Activated B cell treated with CpG ODN at 0.5 μM for 24 hours (primary cell): ENCODE measurements around the gene IGF2. TPM values are rescaled to one million over a fixed set of nuclear protein-coding genes. Genes with fewer than 3 reads are reported as not detected.

Experiments
- ATAC-seq: fragments of 200-7000 bp; cut with Tn5 transposase; one replicate; pipeline ENCODE4 v1.10.0; 2021; ENCODE audit warnings: low read depth, mild to moderate bottlenecking, moderate library complexity
- CTCF ChIA-PET: fragments of 350-600 bp; sonication (Branson Sonifier 250); formaldehyde crosslinking; loops from one replicate; lab custom pipeline; 2021; ENCODE audit warnings: antibody characterized with exemption; lab: Charles Lee
- POLR2A ChIA-PET: fragments of 350-600 bp; sonication (Branson Sonifier 250); formaldehyde crosslinking; loops from one replicate; lab custom pipeline; 2021; ENCODE audit warnings: antibody characterized with exemption; lab: Charles Lee
- DNase-seq: peaks from one replicate; pipeline ENCODE4 v3.0.0; 2022
- H3K27ac Mint-ChIP-seq: one replicate; pipeline ENCODE4 v1.8.0; 2020; ENCODE audit warnings: mixed read lengths
- H3K27me3 Mint-ChIP-seq: one replicate; pipeline ENCODE4 v1.8.0; 2021; ENCODE audit warnings: mixed read lengths
- H3K36me3 Mint-ChIP-seq: one replicate; pipeline ENCODE4 v1.8.0; 2021; ENCODE audit warnings: low read depth, mixed read lengths
- H3K4me1 Mint-ChIP-seq: one replicate; pipeline ENCODE4 v1.8.0; 2021; ENCODE audit warnings: mixed read lengths
- H3K4me3 Mint-ChIP-seq: one replicate; pipeline ENCODE4 v1.8.0; 2020; ENCODE audit warnings: mild to moderate bottlenecking, mixed read lengths
- H3K9me3 Mint-ChIP-seq: one replicate; pipeline ENCODE4 v1.8.0; 2020; ENCODE audit warnings: mixed read lengths
- intact Hi-C: fragments of 100-400 bp; cut with micrococcal nuclease; formaldehyde crosslinking; loops from one replicate; pipeline ENCODE4 v1.15.1; 2024
- total RNA-seq: library from RNA; stranded (reverse); gene quantifications from 2 replicates; pipeline ENCODE4 v1.2.3, GENCODE V29; 2022
- TF ChIP-seq, protein P1 (sequence below): fragments of 200-600 bp; IDR thresholded peaks from one replicate; pipeline ENCODE4 v1.8.0; 2022; ENCODE audit warnings: antibody characterized with exemption, mild to moderate bottlenecking

IGF2 gene
- total RNA-seq, 1 donor from 2014 or later: not detected

- no peak for ATAC-seq
- no peak for DNase-seq
- intact Hi-C loops: loop anchor here (5.0 kb wide), 1 partner anchor 45 kb away; the partner anchor contains the start of gene IGF2
- POLR2A ChIA-PET: no interaction called here
- no peak overlapping the region for H3K27ac Mint-ChIP-seq
- no peaks in the 10 kb centered on the region for H3K36me3 Mint-ChIP-seq
- no peaks in the 10 kb centered on the region for H3K4me1 Mint-ChIP-seq
- peaks cover 17% of the 10 kb centered on the region for H3K27me3 Mint-ChIP-seq
- TF ChIP-seq, protein P1, sequence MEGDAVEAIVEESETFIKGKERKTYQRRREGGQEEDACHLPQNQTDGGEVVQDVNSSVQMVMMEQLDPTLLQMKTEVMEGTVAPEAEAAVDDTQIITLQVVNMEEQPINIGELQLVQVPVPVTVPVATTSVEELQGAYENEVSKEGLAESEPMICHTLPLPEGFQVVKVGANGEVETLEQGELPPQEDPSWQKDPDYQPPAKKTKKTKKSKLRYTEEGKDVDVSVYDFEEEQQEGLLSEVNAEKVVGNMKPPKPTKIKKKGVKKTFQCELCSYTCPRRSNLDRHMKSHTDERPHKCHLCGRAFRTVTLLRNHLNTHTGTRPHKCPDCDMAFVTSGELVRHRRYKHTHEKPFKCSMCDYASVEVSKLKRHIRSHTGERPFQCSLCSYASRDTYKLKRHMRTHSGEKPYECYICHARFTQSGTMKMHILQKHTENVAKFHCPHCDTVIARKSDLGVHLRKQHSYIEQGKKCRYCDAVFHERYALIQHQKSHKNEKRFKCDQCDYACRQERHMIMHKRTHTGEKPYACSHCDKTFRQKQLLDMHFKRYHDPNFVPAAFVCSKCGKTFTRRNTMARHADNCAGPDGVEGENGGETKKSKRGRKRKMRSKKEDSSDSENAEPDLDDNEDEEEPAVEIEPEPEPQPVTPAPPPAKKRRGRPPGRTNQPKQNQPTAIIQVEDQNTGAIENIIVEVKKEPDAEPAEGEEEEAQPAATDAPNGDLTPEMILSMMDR: no peak
- H3K4me3 Mint-ChIP-seq: no peak overlapping the region
- CTCF ChIA-PET: no interaction called here
- no peaks in the 10 kb centered on the region for H3K9me3 Mint-ChIP-seq
Observed at GRCh38 chr11:2091786-2092463, 47.3 kb downstream of the IGF2 start.

DNA sequence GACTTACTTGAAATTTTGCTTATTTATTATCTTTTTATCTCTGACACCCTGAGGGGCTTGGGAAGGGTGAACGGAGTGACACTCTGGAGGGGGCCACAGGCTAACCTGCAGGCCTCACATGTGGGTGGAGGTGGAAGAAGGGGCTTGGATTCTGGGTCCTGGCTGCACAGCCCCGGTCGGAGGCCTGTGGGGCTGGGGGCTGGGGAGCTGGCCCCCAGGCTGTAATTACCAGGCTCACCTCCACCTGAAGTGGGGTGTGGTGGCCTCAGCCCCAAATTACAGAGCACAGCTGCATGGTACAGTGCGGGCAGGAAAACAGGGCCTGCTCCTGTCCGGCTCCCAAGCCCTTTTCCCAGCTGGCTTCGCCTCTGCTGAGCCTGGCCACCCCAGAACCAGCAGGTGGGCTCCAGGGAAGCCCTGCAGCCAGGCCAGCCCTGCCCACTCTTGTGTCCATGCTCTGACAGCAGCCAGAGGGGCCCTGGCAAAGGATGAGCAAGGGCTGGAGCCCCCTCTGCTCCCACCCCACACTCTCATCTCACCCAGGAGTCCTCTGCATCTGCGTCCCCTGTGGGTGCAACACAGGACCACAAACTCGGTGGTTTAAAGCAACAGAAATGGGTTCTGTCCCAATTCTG, 48.0 kb downstream of the IGF2 start:
- no peaks in the 10 kb centered on the region for H3K4me1 Mint-ChIP-seq
- H3K4me3 Mint-ChIP-seq: no peak overlapping the region
- intact Hi-C loops: loop anchor here (5.0 kb wide), 1 partner anchor 46 kb away; the partner anchor contains the start of gene IGF2
- H3K9me3 Mint-ChIP-seq: no peaks in the 10 kb centered on the region
- no peak for DNase-seq
- TF ChIP-seq, protein P1: no peak
- ChIA-PET POLR2A (no interaction called here), CTCF (no interaction called here)
- ATAC-seq: no peak
- no peak overlapping the region for H3K27ac Mint-ChIP-seq
- H3K27me3 Mint-ChIP-seq: peaks cover 17% of the 10 kb centered on the region
- H3K36me3 Mint-ChIP-seq: no peaks in the 10 kb centered on the region

DNA sequence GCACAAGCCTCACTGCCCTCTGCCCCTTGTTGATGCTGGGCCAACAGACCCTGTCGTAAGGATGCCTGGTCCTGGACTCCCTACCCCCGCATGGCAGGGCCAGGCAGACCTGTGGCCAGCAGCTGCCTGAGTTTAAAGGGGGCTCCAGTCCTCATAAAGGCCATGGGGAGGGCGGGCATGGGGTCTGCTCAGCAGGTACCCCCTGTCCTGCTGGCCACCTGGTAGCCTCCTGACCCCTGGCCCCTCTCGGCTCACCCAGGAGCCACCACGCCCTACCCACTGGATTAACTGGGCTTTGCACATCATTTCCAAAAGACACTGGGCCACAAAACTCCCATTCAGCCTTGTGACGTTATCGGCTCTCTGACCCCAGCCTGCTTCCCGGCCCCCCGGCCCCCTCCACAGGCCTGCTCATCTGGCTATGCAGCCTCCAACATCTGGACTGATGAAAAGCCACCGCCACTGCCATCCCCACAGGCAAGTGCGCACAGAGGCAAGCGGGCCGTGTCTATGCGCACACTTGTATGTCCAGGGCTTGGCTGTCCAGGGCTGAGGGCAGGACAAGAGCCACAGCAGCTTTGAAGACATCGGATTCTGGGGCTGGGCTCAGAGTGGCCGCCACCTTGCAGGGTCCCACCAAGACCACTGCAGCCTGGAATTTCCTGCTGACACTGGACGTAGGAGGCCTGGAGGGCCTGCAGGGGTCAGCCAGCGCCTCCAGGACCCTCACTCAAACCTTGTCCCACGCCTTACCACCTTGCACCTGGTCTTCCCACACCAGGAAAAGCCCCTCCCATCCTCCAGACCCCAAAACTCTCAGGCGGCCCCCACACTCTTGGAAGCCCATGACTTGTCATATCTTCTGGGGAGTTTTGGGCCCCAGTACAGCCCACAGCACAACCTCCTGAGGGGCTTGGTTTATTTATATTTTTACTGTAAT, 48.7 kb downstream of the IGF2 start:
- no peak for ATAC-seq
- intact Hi-C loops: loop anchor here (5.0 kb wide), 1 partner anchor 47 kb away; the partner anchor contains the start of gene IGF2
- TF ChIP-seq, protein P1: no peak
- no peaks in the 10 kb centered on the region for H3K4me1 Mint-ChIP-seq
- no peaks in the 10 kb centered on the region for H3K9me3 Mint-ChIP-seq
- CTCF ChIA-PET: no interaction called here
- H3K36me3 Mint-ChIP-seq: no peaks in the 10 kb centered on the region
- POLR2A ChIA-PET: no interaction called here
- H3K4me3 Mint-ChIP-seq: no peak overlapping the region
- no peak for DNase-seq
- no peak overlapping the region for H3K27ac Mint-ChIP-seq
- peaks cover 17% of the 10 kb centered on the region for H3K27me3 Mint-ChIP-seq

- Mint-ChIP-seq H3K27ac (no peak overlapping the region), H3K4me1 (no peaks in the 10 kb centered on the region), H3K4me3 (no peak overlapping the region), H3K36me3 (no peaks in the 10 kb centered on the region), H3K27me3 (peaks cover 20% of the 10 kb centered on the region), H3K9me3 (no peaks in the 10 kb centered on the region)
- TF ChIP-seq, protein P1: no peak
- ChIA-PET CTCF (interaction anchor here (0.8 kb wide), 1 partner anchor 61 kb away, joined by 4 read pairs; no protein-coding TSS in a partner anchor), POLR2A (no interaction called here)
- intact Hi-C loops: loop anchor here (5.0 kb wide), 1 partner anchor 48 kb away; the partner anchor contains the start of gene IGF2
- ATAC-seq (peak; percentile 95), DNase-seq (no peak)
Observed at GRCh38 chr11:2089536-2090165, 49.5 kb downstream of the IGF2 start.
